Mesendoderm (in vitro differentiated cells): ENCODE results near the gene IL6R.
A peak's percentile ranks its signal among the peaks of the same experiment; 100 is the strongest.

Source experiments
- DNase-seq: peaks from one replicate; pipeline ENCODE4 v3.0.0; 2013
- H2AK5ac ChIP-seq: 2 replicates; pipeline ENCODE4 v1.6.1; 2013; ENCODE audit warnings: low read length, inconsistent platforms
- H2BK120ac ChIP-seq: 2 replicates; pipeline ENCODE4 v1.6.1; 2013; ENCODE audit warnings: low read depth, mild to moderate bottlenecking, low read length, moderate library complexity, mixed read lengths
- H2BK15ac ChIP-seq: replicated peaks from 2 replicates; pipeline ENCODE4 v1.6.1; 2013; ENCODE audit warnings: low read depth, mild to moderate bottlenecking, moderate library complexity
- H2BK5ac ChIP-seq: 2 replicates; pipeline ENCODE4 v1.6.1; 2013; ENCODE audit warnings: low read length, inconsistent platforms
- H3K18ac ChIP-seq: 2 replicates; pipeline ENCODE4 v1.6.1; 2013; ENCODE audit warnings: mild to moderate bottlenecking, low read length, mixed read lengths
- H3K23ac ChIP-seq: one replicate; pipeline ENCODE4 v1.6.1; 2013; ENCODE audit warnings: low read length
- H3K27ac ChIP-seq: 2 replicates; pipeline ENCODE4 v1.5.1; 2013; ENCODE audit warnings: low read depth, mild to moderate bottlenecking, inconsistent platforms, low read length, moderate library complexity
- H3K27me3 ChIP-seq: 2 replicates; pipeline ENCODE4 v1.6.1; 2013; ENCODE audit warnings: low read length, control low read depth, mild to moderate bottlenecking, inconsistent platforms; ENCODE audit not compliant: insufficient read depth, poor library complexity
- H3K36me3 ChIP-seq: 2 replicates; pipeline ENCODE4 v1.6.1; 2013; ENCODE audit warnings: low read length, inconsistent platforms; ENCODE audit not compliant: control insufficient read depth, insufficient read depth
- H3K4ac ChIP-seq: one replicate; pipeline ENCODE4 v1.6.1; 2013; ENCODE audit warnings: low read depth, mild to moderate bottlenecking, low read length, moderate library complexity
- H3K4me1 ChIP-seq: 2 replicates; pipeline ENCODE4 v1.6.1; 2013; ENCODE audit warnings: low read depth, low read length, inconsistent platforms; ENCODE audit not compliant: control insufficient read depth
- H3K4me2 ChIP-seq: 2 replicates; pipeline ENCODE4 v1.6.1; 2013; ENCODE audit warnings: low read length
- H3K4me3 ChIP-seq: 2 replicates; pipeline ENCODE4 v1.5.1; 2013; ENCODE audit warnings: mild to moderate bottlenecking, low read length
- H3K56ac ChIP-seq: one replicate; pipeline ENCODE4 v1.6.1; 2013; ENCODE audit warnings: low read length
- H3K79me1 ChIP-seq: 2 replicates; pipeline ENCODE4 v1.6.1; 2013; ENCODE audit warnings: low read length, inconsistent platforms
- H3K79me2 ChIP-seq: 2 replicates; pipeline ENCODE4 v1.6.1; 2013; ENCODE audit warnings: mild to moderate bottlenecking, low read length; ENCODE audit not compliant: control insufficient read depth, insufficient read depth
- H3K9ac ChIP-seq: 2 replicates; pipeline ENCODE4 v1.6.1; 2013; ENCODE audit warnings: low read length, inconsistent platforms
- H4K5ac ChIP-seq: one replicate; pipeline ENCODE4 v1.6.1; 2013; ENCODE audit warnings: low read length
- H4K8ac ChIP-seq: one replicate; pipeline ENCODE4 v1.6.1; 2013; ENCODE audit warnings: low read depth, mild to moderate bottlenecking, control low read depth, low read length, moderate library complexity
- WGBS: extraction: QIAGEN DNeasy Blood & Tissue Kit; methylation state at CpG from one replicate; pipeline ENCODE4 v1.1.7; 2013; ENCODE audit warnings: low lambda C conversion rate, missing lambda C conversion rate; ENCODE audit not compliant: insufficient coverage; ENCODE audit errors: extremely low coverage; 5-methylcytosine and 5-hydroxymethylcytosine counted together

Gene IL6R

GRCh38 chr1:154416471-154417337 is 11.6 kb downstream of the IL6R start:
- no peak overlapping the region for H3K27ac ChIP-seq
- no peak overlapping the region for H3K4me3 ChIP-seq
- H3K27me3 ChIP-seq, result no peaks in the 10 kb centered on the region
- no peaks in the 10 kb centered on the region for H3K4me1 ChIP-seq
- H3K36me3 ChIP-seq, result no peaks in the 10 kb centered on the region
- no peaks in the 10 kb centered on the region for H3K79me2 ChIP-seq
- no peak overlapping the region for H3K56ac ChIP-seq
- no peak overlapping the region for H3K9ac ChIP-seq
- WGBS, result no CpG with 5 or more reads among the region's 10 CpGs
- no peak overlapping the region for H3K4ac ChIP-seq
- H3K23ac ChIP-seq, result no peak overlapping the region
- DNase-seq, result no peak
- no peak overlapping the region for H2BK120ac ChIP-seq
- no peak overlapping the region for H4K8ac ChIP-seq
- H3K18ac ChIP-seq, result no peak overlapping the region
- H2BK5ac ChIP-seq, result no peak overlapping the region
- no peak overlapping the region for H2BK15ac ChIP-seq
- no peaks in the 10 kb centered on the region for H3K79me1 ChIP-seq
- no peak overlapping the region for H4K5ac ChIP-seq
- H2AK5ac ChIP-seq, result no peak overlapping the region
- no peak overlapping the region for H3K4me2 ChIP-seq

DNA sequence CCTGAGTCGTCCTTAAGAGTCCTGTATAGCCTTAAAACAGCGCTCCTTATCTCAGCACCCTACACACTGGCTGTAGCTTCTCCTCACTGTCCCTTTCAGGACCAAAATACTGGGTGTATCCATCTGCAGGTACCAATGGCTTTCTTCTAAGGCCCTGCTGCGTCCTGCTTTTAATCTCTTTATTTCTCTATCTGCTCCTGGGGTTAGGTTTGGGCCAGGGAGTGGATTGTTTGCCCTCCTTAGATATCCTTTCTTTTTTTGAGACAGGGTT is 12.1 kb downstream of the IL6R start:
- Histone ChIP-seq H3K18ac (no peak overlapping the region), H3K4me3 (no peak overlapping the region), H3K23ac (no peak overlapping the region), H3K79me2 (no peaks in the 10 kb centered on the region), H2BK120ac (no peak overlapping the region), H3K36me3 (no peaks in the 10 kb centered on the region), H2AK5ac (no peak overlapping the region), H3K27me3 (no peaks in the 10 kb centered on the region), H3K4me2 (no peak overlapping the region), H3K4me1 (no peaks in the 10 kb centered on the region), H3K27ac (no peak overlapping the region), H3K4ac (no peak overlapping the region), H3K79me1 (no peaks in the 10 kb centered on the region), H4K5ac (no peak overlapping the region), H2BK5ac (no peak overlapping the region), H3K9ac (no peak overlapping the region), H3K56ac (no peak overlapping the region), H2BK15ac (no peak overlapping the region), H4K8ac (no peak overlapping the region)
- WGBS, result no CpG with 5 or more reads among the region's 3 CpGs
- no peak for DNase-seq

DNA sequence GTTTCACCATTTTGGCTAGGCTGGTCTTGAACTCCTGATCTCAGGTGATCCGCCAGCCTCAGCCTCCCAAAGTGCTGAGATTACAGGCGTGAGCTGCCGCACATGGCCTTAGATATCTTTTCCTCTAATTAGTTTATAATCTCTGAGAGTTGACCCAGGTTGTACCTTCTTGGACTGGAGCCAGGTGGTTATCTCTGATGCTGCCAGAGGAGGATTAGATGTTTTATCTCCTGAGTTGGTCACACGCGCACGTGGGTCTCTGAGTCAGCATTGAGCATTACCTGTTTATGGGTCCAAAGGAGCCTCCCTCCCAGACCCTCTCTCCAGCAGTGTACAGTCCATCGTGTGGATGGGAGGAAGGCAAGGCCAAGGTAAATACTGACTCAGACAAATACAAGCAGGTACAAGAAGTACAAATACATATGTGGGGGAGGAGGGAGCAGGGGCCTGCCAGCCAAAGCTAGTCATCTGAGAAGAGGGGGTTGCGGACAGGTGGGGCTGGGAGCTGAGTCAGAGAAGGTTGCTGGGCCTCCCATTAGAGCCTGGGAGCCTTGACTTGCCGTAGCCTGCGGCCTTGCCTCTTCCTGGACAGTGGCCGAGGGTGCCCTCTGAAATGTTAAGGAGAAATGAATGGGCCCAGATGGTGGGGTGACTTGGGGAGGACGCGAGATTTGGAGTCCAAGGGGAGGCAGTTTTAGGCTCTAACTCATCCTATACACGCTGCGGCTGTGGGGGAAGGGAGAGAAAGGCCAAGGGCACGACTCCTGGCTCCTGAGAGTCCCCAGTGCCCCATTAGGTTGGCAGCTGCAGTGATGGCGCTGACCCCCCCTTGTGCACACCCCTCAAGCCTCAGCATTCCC is 13.1 kb downstream of the IL6R start:
- Histone ChIP-seq H2BK15ac (no peak overlapping the region), H2BK120ac (no peak overlapping the region), H2BK5ac (no peak overlapping the region), H3K27ac (no peak overlapping the region), H3K4ac (no peak overlapping the region), H2AK5ac (no peak overlapping the region), H3K27me3 (no peaks in the 10 kb centered on the region), H3K9ac (no peak overlapping the region), H3K4me1 (no peaks in the 10 kb centered on the region), H3K18ac (no peak overlapping the region), H3K56ac (peak overlapping the region; percentile 25), H4K5ac (no peak overlapping the region), H4K8ac (no peak overlapping the region), H3K79me1 (no peaks in the 10 kb centered on the region), H3K23ac (no peak overlapping the region), H3K79me2 (no peaks in the 10 kb centered on the region), H3K4me3 (no peak overlapping the region), H3K4me2 (no peak overlapping the region), H3K36me3 (no peaks in the 10 kb centered on the region)
- DNase-seq, result no peak
- no CpG with 5 or more reads among the region's 17 CpGs for WGBS

DNA sequence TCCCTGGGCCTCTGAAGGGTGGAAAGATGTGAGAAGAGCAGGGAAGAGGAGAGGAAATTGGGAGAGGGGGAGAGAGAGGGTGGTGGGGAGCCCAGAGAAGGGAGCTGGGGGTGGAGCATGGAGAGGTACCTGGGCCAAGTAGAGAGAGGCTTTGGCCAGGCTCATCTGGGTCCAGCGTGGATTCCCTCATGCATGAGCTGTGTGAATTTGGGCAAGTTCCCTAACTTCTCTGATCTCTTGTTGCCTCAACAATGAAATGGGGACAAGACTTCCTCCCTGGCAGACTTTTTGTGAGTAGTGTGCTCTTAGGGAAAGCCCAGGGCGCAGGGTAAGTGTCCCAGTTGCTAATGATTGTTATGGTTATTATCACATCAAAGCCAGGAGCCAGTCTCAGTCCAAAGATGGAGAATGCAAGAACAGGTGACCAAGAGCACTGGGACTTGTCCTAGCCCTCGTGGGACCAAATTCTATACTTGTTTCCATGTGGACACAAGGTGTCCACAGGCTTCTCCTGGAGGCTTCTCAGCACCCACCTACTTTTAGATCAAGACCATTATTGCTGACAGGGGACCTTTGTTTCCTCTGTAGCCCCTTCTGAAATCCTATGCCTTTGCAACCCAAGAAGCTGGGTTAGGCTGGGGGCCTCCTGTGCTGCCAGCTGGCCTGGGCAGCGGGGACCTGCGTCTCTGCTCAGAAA is 13.9 kb downstream of the IL6R start:
- H2BK120ac ChIP-seq, result no peak overlapping the region

DNA sequence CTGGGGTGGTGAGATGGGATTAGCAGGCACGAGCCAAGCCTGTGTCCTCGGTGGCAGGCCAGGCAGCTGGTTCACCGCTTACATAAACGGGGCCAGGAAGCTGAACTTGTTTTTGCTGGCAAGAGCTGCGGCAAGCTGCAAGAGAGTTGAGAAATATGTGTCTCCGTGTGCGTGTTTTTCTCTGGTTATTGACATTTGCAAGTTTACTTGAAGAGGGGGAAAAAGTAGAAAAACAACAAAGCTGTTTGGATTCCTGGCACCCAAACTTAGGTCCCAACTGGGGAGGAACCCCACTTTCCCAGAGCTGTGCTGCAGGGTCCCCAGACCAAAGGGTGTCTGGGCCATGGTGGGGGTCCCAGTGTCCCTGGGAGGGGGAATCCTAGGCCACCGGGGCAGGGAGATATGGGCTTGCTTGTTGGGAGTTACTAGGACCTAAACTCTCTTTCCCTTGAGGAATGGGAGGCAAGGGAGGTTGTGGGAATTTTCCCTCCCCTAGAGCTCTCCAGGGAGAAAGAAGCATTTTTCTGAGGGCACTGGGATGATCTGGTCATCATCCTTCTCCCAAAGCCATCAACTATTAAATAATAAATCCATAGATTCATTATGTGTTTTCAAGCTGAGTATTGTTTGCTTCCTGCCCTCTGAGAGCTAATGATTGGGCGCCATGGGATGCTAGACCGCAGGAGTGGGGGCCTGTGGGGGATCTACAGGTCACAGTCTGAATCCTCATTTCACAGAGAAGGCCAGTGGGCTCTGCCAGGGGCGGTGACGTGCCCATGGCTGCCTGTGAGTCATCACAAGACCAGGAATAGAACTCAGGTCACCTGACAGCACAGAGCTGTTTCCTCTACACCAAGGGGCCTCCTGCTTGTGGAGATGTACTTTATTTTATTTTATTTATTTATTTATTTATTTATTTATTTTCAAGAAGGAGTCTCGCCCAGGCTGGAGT is 14.8 kb downstream of the IL6R start:
- Histone ChIP-seq H2BK15ac (no peak overlapping the region), H4K5ac (no peak overlapping the region), H3K23ac (no peak overlapping the region), H2BK120ac (no peak overlapping the region), H3K79me1 (no peaks in the 10 kb centered on the region), H3K4me2 (no peak overlapping the region), H3K4me1 (no peaks in the 10 kb centered on the region), H4K8ac (no peak overlapping the region), H3K4me3 (no peak overlapping the region), H3K4ac (no peak overlapping the region), H3K9ac (no peak overlapping the region), H3K56ac (no peak overlapping the region), H2BK5ac (no peak overlapping the region), H3K27ac (no peak overlapping the region), H3K18ac (no peak overlapping the region), H3K79me2 (no peaks in the 10 kb centered on the region), H2AK5ac (no peak overlapping the region), H3K27me3 (no peaks in the 10 kb centered on the region), H3K36me3 (no peaks in the 10 kb centered on the region)
- DNase-seq, result no peak
- no CpG with 5 or more reads among the region's 13 CpGs for WGBS

More for the DNA sequence above, 13.9 kb downstream of the IL6R start:
- Histone ChIP-seq H3K79me1 (no peaks in the 10 kb centered on the region), H3K79me2 (no peaks in the 10 kb centered on the region), H3K56ac (peak overlapping the region; percentile 25), H2BK15ac (no peak overlapping the region), H3K27ac (no peak overlapping the region), H3K23ac (no peak overlapping the region), H4K5ac (no peak overlapping the region), H2BK5ac (no peak overlapping the region), H3K9ac (no peak overlapping the region), H3K4me2 (no peak overlapping the region), H3K4ac (no peak overlapping the region), H3K36me3 (no peaks in the 10 kb centered on the region), H3K18ac (no peak overlapping the region), H3K27me3 (no peaks in the 10 kb centered on the region), H2AK5ac (no peak overlapping the region), H3K4me3 (no peak overlapping the region), H4K8ac (no peak overlapping the region), H3K4me1 (no peaks in the 10 kb centered on the region)
- DNase-seq, result no peak
- no CpG with 5 or more reads among the region's 5 CpGs for WGBS
